ENCODE data around the gene MRPS2.

DNA sequence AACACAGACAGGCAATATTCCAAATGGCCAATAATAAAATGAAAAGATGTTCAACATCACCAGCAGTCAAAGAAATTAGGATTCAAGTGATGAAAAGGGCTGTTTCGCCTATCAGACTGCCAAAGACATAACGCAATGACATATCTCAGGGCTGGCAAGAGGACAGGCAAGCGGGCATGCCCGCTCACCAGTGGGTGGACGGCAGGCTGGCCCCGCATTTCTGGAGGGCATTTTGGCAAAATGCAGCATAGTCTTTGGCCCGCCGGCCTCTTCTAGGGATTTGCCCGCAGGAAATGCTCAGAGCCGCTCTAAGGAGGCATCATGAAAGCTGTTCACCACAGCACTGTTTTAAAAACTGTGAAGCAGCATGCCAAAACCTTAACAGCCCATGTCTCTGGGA, 22.3 kb upstream of the MRPS2 start:
- TF ChIP-seq CTCF (conservative IDR thresholded peaks at IDR 0.05): no peak
- TF ChIP-seq EZH2 (IDR thresholded peaks at IDR 0.05; ENCODE audit: low read depth): no peak
